Fibroblast of villous mesenchyme (primary cell): Measurements from ENCODE around the gene COQ7. TPM values are rescaled to one million over a fixed set of nuclear protein-coding genes. Genes with fewer than 3 reads are reported as not detected.

ENCODE experiments used
- DNase-seq: peaks from one replicate; pipeline ENCODE4 v3.0.0-alpha.2; 2010; ENCODE audit warnings: low read depth
- H3K4me3 ChIP-seq: 2 replicates; pipeline ENCODE4 v1.5.1; 2011; ENCODE audit warnings: low read depth, mild to moderate bottlenecking, low read length
- CTCF ChIP-seq: IDR thresholded peaks from 2 replicates; pipeline ENCODE4 v1.5.1; 2012; ENCODE audit warnings: low read depth, mild to moderate bottlenecking, low read length; ENCODE audit not compliant: insufficient read depth
- total RNA-seq: library from RNA; depleted of rRNA; stranded (reverse); fragments of >200 nt; gene quantifications from 2 replicates; pipeline ENCODE4 v1.2.3, GENCODE V29; 2012

Gene COQ7
- total RNA-seq, 1 donor: 9.9 TPM

- no peak for TF ChIP-seq CTCF
- no peak for DNase-seq
- H3K4me3 ChIP-seq: no peak overlapping the region
Measured at GRCh38 chr16:19033761-19034160, 33.7 kb upstream of the COQ7 start.

- TF ChIP-seq CTCF: no peak
- no peak for DNase-seq
Measured at GRCh38 chr16:19040400-19040799, 27.0 kb upstream of the COQ7 start.

GRCh38 chr16:19044769-19045168 is 22.6 kb upstream of the COQ7 start:
- DNase-seq: no peak
- no peak overlapping the region for H3K4me3 ChIP-seq
- TF ChIP-seq CTCF: no peak

More at GRCh38 chr16:19040400-19040799, 27.0 kb upstream of the COQ7 start:
- H3K4me3 ChIP-seq: no peak overlapping the region

GRCh38 chr16:19046062-19046461 is 21.4 kb upstream of the COQ7 start:
- TF ChIP-seq CTCF: no peak
- DNase-seq: no peak
- no peak overlapping the region for H3K4me3 ChIP-seq

GRCh38 chr16:19062706-19063105 is 4.7 kb upstream of the COQ7 start:
- H3K4me3 ChIP-seq: no peak overlapping the region
- DNase-seq: no peak
- no peak for TF ChIP-seq CTCF

- no peak for DNase-seq
- no peak for TF ChIP-seq CTCF
- peak overlapping the region; percentile 7 for H3K4me3 ChIP-seq
Measured at GRCh38 chr16:19066988-19067348, 446 bp upstream of the COQ7 start.

GRCh38 chr16:19068237-19068815 is 912 bp downstream of the COQ7 start:
- DNase-seq: no peak
- TF ChIP-seq CTCF: no peak
- H3K4me3 ChIP-seq: peak overlapping the region; percentile 89
